Upper lobe of left lung (tissue), 6 donors: ENCODE data around the gene STAT4. TPM values are rescaled to one million over a fixed set of nuclear protein-coding genes. Genes with fewer than 3 reads are reported as not detected.

ENCODE experiments used
- ATAC-seq, 2 donors: fragments of 200-7000 bp; cut with Tn5 transposase; one replicate each; pipeline ENCODE4 v1.9.1; 2022; ENCODE audit warnings: mild to moderate bottlenecking in 2 of 2, moderate library complexity in 2 of 2; ENCODE audit not compliant: low FRiP score in 2 of 2
- DNase-seq, 2 donors: peaks; one replicate each; pipeline ENCODE4 v3.0.0-alpha.2; 2019 to 2020
- H3K27ac ChIP-seq, 4 donors: fragments of 200-600 bp; sonication (generic); one replicate each; pipeline ENCODE4 v1.5.1; 2016 to 2019
- H3K27me3 ChIP-seq, 4 donors: fragments of 200-600 bp; sonication (generic); one replicate each; pipeline ENCODE4 v1.5.1; 2017 to 2019
- H3K36me3 ChIP-seq, 4 donors: fragments of 200-600 bp; sonication (generic); one replicate each; pipeline ENCODE4 v1.5.1; 2016 to 2019
- H3K4me1 ChIP-seq, 4 donors: fragments of 200-600 bp; sonication (generic); one replicate each; pipeline ENCODE4 v1.5.1; 2018 to 2019
- H3K4me3 ChIP-seq, 4 donors: fragments of 200-600 bp; sonication (generic); one replicate each; pipeline ENCODE4 v1.5.1; 2017 to 2019; ENCODE audit warnings: mild to moderate bottlenecking in 2 of 4, moderate library complexity in 1 of 4
- H3K9me3 ChIP-seq, 4 donors: fragments of 200-600 bp; sonication (generic); one replicate each; pipeline ENCODE4 v1.5.1; 2018 to 2019
- EP300 ChIP-seq, 4 donors: sonication (generic); formaldehyde crosslinking; IDR thresholded peaks; one replicate each; pipeline ENCODE4 v1.5.1; 2017; ENCODE audit warnings: antibody characterized with exemption in 4 of 4, control low read depth in 2 of 4
- POLR2A ChIP-seq, 4 donors: fragments of 450-650 bp; IDR thresholded peaks; one replicate each; pipeline ENCODE4 v1.5.1; 2016 to 2017; ENCODE audit warnings: antibody characterized with exemption in 4 of 4, mild to moderate bottlenecking in 2 of 4
- POLR2AphosphoS5 ChIP-seq, 2 donors: sonication (generic); formaldehyde crosslinking; IDR thresholded peaks; one replicate each; pipeline ENCODE4 v1.5.1; 2017; ENCODE audit warnings: antibody characterized with exemption in 2 of 2
- WGBS, 2 donors: methylation state at CpG; one replicate each; pipeline ENCODE4 v1.1.5; 2017 to 2018; 5-methylcytosine and 5-hydroxymethylcytosine counted together
- total RNA-seq, 6 donors: library from RNA; depleted of rRNA in 4 of 6; stranded (reverse); fragments of >200 nt in 4 of 6; gene quantifications; one replicate each; pipeline versions ENCODE4 v1.1.0 to v1.2.1, GENCODE V29; 2016 to 2021
- TF ChIP-seq, protein P1 (sequence below), 6 experiments: fragments of 450-650 bp in 4 of 6; fragments of 200-600 bp in 2 of 6; sonication (generic) in 2 of 6; IDR thresholded peaks; one replicate each; pipeline ENCODE4 v1.5.1; 2016 to 2019; ENCODE audit warnings: antibody characterized with exemption in 6 of 6
- donor health status: DM: no; HTN: no; CAD: no; lungs with moderate emphysema.
- donor health status: DM: no; HTN: yes; CAD: no; lungs with severe emphysema.

Gene STAT4
- total RNA-seq, 6 donors from 2014 or later, result 3.6 to 11.9 (median 6.0) TPM

DNA sequence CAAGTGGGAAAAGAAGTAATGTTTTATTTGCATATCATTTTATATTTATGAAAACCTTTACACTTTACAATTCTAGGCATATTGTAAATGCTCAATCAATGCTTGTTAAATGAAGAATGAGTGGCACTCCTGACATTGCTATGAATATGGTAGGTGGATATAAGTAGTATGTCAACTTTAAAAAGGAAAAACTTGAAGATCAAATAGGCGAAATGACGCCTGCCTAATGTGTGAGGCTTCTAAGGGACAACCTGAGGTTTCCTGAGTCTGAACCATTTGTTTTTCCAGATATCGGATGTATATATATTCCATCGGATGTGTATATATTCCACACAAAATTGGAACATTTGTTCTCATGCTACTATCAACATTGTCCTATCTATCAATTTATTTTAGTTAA is 1.4 kb downstream of the STAT4 start:
- TF ChIP-seq EP300 (IDR thresholded peaks at IDR 0.05), result no peak
- TF ChIP-seq POLR2A (IDR thresholded peaks at IDR 0.05), result no peak
- TF ChIP-seq POLR2AphosphoS5 (IDR thresholded peaks at IDR 0.05), result no peak
- TF ChIP-seq, protein P1, sequence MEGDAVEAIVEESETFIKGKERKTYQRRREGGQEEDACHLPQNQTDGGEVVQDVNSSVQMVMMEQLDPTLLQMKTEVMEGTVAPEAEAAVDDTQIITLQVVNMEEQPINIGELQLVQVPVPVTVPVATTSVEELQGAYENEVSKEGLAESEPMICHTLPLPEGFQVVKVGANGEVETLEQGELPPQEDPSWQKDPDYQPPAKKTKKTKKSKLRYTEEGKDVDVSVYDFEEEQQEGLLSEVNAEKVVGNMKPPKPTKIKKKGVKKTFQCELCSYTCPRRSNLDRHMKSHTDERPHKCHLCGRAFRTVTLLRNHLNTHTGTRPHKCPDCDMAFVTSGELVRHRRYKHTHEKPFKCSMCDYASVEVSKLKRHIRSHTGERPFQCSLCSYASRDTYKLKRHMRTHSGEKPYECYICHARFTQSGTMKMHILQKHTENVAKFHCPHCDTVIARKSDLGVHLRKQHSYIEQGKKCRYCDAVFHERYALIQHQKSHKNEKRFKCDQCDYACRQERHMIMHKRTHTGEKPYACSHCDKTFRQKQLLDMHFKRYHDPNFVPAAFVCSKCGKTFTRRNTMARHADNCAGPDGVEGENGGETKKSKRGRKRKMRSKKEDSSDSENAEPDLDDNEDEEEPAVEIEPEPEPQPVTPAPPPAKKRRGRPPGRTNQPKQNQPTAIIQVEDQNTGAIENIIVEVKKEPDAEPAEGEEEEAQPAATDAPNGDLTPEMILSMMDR (IDR thresholded peaks at IDR 0.05), result no peak

DNA sequence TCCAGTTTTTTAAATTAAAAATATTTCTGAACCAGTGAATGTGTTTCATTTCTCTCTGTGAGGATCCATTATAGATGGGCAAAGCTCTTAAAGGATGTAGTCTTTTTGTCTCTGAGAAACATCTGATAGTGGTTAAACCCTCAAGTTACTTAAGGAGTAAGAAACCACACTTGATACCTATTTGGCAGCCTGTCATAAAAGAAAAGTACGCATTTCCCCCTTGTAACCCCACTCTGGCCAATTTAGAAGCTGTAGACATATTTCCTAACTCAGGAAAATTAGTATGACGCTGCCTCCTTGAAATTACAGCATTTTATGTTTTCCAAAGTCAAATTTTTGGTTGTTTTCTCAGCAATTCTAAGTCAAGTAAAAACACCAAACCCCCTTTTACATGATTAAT is 2.0 kb downstream of the STAT4 start:
- TF ChIP-seq EP300 (IDR thresholded peaks at IDR 0.05), result no peak
- peak in 1 of 4 donors; percentile 30 for TF ChIP-seq POLR2A (IDR thresholded peaks at IDR 0.05)
- TF ChIP-seq POLR2AphosphoS5 (IDR thresholded peaks at IDR 0.05), result no peak
- TF ChIP-seq, protein P1 (IDR thresholded peaks at IDR 0.05), result no peak
- no peak for ATAC-seq
- no peak overlapping the region for H3K4me3 ChIP-seq

More for the DNA sequence above, 1.4 kb downstream of the STAT4 start:
- H3K4me1 ChIP-seq, result peaks cover 0 to 15% (median 3%) of the 10 kb centered on the region in 4 donors
- 82 to 88% methylated on average over 4 of the region's 4 CpGs for WGBS, 2 donors
- H3K36me3 ChIP-seq, result no peaks in the 10 kb centered on the region
- H3K4me3 ChIP-seq, result no peak overlapping the region
- H3K27ac ChIP-seq, result peak overlapping the region in 1 of 4 donors; percentile 79
- DNase-seq (no peak), ATAC-seq (no peak)
- no peaks in the 10 kb centered on the region for H3K27me3 ChIP-seq
- H3K9me3 ChIP-seq, result no peaks in the 10 kb centered on the region

DNA sequence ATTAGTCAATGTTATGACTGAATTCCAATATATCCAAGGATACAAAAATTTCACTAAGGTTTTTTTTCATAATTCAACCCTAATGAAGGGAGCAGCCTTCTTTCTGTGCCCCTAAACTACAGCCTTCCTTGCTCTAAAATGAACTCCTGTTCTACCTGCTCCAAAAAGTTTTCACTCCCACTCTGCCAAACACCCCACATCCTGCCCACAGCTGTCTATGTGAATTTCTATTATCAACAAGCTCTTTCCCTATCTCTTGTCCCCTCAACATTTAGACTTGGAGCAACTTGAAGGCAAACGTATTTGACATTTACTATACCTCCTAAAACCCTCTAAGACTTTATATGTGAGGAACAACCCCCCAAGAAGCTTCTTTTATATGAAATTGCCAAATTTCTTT is 2.5 kb downstream of the STAT4 start:
- WGBS, 2 donors, result 78 to 82% methylated on average over 1 of the region's 1 CpG
- Histone ChIP-seq H3K4me3 (no peak overlapping the region), H3K27ac (no peak overlapping the region), H3K4me1 (peaks cover 0 to 15% (median 3%) of the 10 kb centered on the region in 4 donors), H3K27me3 (no peaks in the 10 kb centered on the region), H3K36me3 (no peaks in the 10 kb centered on the region), H3K9me3 (no peaks in the 10 kb centered on the region)
- DNase-seq (no peak), ATAC-seq (no peak)
- TF ChIP-seq POLR2A (IDR thresholded peaks at IDR 0.05) (no peak), POLR2AphosphoS5 (IDR thresholded peaks at IDR 0.05) (no peak), EP300 (IDR thresholded peaks at IDR 0.05) (no peak)
- TF ChIP-seq, protein P1 (IDR thresholded peaks at IDR 0.05), result no peak

More for the DNA sequence above, 2.0 kb downstream of the STAT4 start:
- H3K4me1 ChIP-seq, result peaks cover 0 to 15% (median 3%) of the 10 kb centered on the region in 4 donors
- H3K27me3 ChIP-seq, result no peaks in the 10 kb centered on the region
- DNase-seq, result no peak
- peak overlapping the region in 1 of 4 donors; percentile 37 for H3K27ac ChIP-seq
- no peaks in the 10 kb centered on the region for H3K36me3 ChIP-seq
- WGBS, 2 donors, result 44 to 65% methylated on average over 2 of the region's 2 CpGs
- H3K9me3 ChIP-seq, result no peaks in the 10 kb centered on the region

DNA sequence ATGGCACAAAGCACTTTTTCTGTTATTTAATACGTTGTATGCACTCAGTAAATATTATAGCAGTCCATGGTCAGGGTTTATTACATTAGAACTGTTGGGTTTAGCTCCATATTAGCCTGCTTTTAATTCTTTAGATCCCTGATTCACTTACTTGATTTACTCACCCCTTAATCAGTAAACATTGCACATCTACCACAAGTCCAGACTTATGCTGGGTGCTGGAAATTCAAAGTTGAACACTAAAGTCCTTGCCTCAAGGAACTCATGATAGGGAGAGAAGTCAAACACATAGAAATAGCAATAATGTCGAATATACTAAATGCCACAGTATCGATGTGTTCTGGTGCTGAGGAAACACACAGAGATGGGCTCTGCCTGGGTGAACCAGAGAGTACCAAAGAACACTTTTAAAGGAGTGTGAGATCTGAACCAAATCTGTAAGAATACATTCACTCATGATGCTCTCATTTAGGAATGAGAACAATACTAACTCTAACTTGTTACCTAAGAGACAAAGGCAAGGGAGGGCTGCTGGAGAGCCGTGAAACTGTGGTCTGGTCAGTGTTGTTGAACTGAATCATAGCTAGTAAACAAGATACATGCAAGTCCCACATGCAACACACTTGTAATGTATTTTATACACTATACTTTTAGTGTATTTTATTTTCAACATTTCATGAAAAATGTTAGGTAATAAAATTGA is 4.9 kb downstream of the STAT4 start:
- Histone ChIP-seq H3K4me1 (peaks cover 0 to 5% (median under 1%) of the 10 kb centered on the region in 4 donors), H3K4me3 (no peak overlapping the region), H3K27ac (no peak overlapping the region), H3K9me3 (no peaks in the 10 kb centered on the region), H3K36me3 (no peaks in the 10 kb centered on the region), H3K27me3 (no peaks in the 10 kb centered on the region)
- no peak for TF ChIP-seq POLR2AphosphoS5 (IDR thresholded peaks at IDR 0.05)
- no peak for TF ChIP-seq EP300 (IDR thresholded peaks at IDR 0.05)
- TF ChIP-seq POLR2A (IDR thresholded peaks at IDR 0.05), result no peak
- TF ChIP-seq, protein P1 (IDR thresholded peaks at IDR 0.05), result no peak
- ATAC-seq (no peak), DNase-seq (no peak)
- WGBS, 2 donors, result 92 to 93% methylated on average over 4 of the region's 4 CpGs

DNA sequence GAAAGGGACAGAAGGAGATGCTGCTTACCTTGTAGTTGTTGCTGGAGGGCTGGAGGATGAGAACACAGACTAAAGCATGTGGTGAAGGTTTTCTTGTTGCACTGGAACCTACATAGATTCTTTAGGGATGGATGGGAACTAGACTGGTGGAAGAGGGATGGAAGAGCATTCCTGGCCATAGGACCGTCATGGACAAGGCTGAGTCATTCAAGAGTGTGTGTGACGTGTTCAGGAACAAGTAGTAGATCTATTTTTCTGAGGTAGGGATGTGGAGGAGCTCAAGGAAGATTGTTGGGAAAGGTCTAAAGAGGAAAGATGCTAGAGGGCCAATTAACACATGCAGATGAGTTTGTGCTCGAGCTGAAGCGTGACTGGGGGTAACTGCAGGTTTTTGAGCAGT is 6.6 kb downstream of the STAT4 start:
- WGBS, 2 donors, result 85 to 95% methylated on average over 4 of the region's 4 CpGs
- no peak overlapping the region for H3K4me3 ChIP-seq
- no peaks in the 10 kb centered on the region for H3K9me3 ChIP-seq
- TF ChIP-seq POLR2AphosphoS5 (IDR thresholded peaks at IDR 0.05), result no peak
- no peaks in the 10 kb centered on the region for H3K27me3 ChIP-seq
- H3K27ac ChIP-seq, result no peak overlapping the region
- no peaks in the 10 kb centered on the region for H3K36me3 ChIP-seq
- H3K4me1 ChIP-seq, result no peaks in the 10 kb centered on the region
- DNase-seq (no peak), ATAC-seq (no peak)
